Ishikawa (cell line): ENCODE results near the gene OR1S1.

Source experiments
- CEBPB ChIP-seq: IDR thresholded peaks from 2 replicates; pipeline ENCODE4 v1.6.1; 2012
- EGR1 ChIP-seq: IDR thresholded peaks from 2 replicates; pipeline ENCODE4 v1.6.1; 2012
- EP300 ChIP-seq: IDR thresholded peaks from 2 replicates; pipeline ENCODE4 v1.6.1; 2012; ENCODE audit warnings: borderline replicate concordance
- FOXM1 ChIP-seq: IDR thresholded peaks from 2 replicates; pipeline ENCODE4 v1.6.1; 2012; ENCODE audit warnings: low read depth, borderline replicate concordance
- MAX ChIP-seq: IDR thresholded peaks from 2 replicates; pipeline ENCODE4 v1.6.1; 2012
- NFIC ChIP-seq: IDR thresholded peaks from 2 replicates; pipeline ENCODE4 v1.6.1; 2012
- RAD21 ChIP-seq: IDR thresholded peaks from 2 replicates; pipeline ENCODE4 v1.6.1; 2012; ENCODE audit warnings: low read depth
- REST ChIP-seq: IDR thresholded peaks from 2 replicates; pipeline ENCODE4 v1.6.1; 2012; ENCODE audit warnings: low read depth, mild to moderate bottlenecking
- TAF1 ChIP-seq: IDR thresholded peaks from 2 replicates; pipeline ENCODE4 v1.6.1; 2012; ENCODE audit warnings: low read depth, mild to moderate bottlenecking
- YY1 ChIP-seq: IDR thresholded peaks from 2 replicates; pipeline ENCODE4 v1.6.1; 2012; ENCODE audit warnings: low read depth
- ZBTB7A ChIP-seq: IDR thresholded peaks from 2 replicates; pipeline ENCODE4 v1.6.1; 2012; ENCODE audit warnings: low read depth

- TF ChIP-seq NFIC (no peak), CEBPB (no peak), EP300 (no peak), ZBTB7A (no peak), REST (no peak), TAF1 (no peak), MAX (no peak), EGR1 (no peak), FOXM1 (no peak), RAD21 (no peak), YY1 (no peak)
Observed at GRCh38 chr11:58254936-58255335, 42.4 kb downstream of the OR1S1 start.
